HepG2 (cell line): Measurements from ENCODE around the gene ASIC2. TPM values are rescaled to one million over a fixed set of nuclear protein-coding genes. Genes with fewer than 3 reads are reported as not detected.

Experiments
- ATAC-seq: fragments of 200-7000 bp; cut with Tn5 transposase; 3 replicates; pipeline ENCODE4 v1.9.1; 2020; ENCODE audit warnings: mild to moderate bottlenecking, moderate library complexity
- BruUV-seq: library from RNA; stranded (reverse); fragments of 400-500 nt; replicated peaks from 2 replicates; lab custom pipeline; 2021; lab: Mats Ljungman, UMichigan
- CTCF ChIA-PET: fragments of 300-600 bp; formaldehyde crosslinking; extraction: SDS; loops from one replicate; lab custom pipeline; 2021; ENCODE audit warnings: low total read pairs, inconsistent platforms, low intra/inter-chr PET ratio; lab: Yijun Ruan, JAX
- POLR2A ChIA-PET: fragments of 350-600 bp; sonication (Branson Sonifier 250); formaldehyde crosslinking; loops from one replicate; lab custom pipeline; 2020; ENCODE audit warnings: antibody characterized with exemption, inconsistent platforms; lab: Yijun Ruan, JAX
- DNase-seq: peaks from one replicate; pipeline ENCODE4 v3.0.0-alpha.2; 2015; ENCODE audit warnings: low spot score
- FAIRE-seq: peaks from 3 replicates; lab custom pipeline; 2011; peaks lifted over from hg19 to GRCh38; lab: Jason Lieb, UNC
- H2AFZ ChIP-seq: one replicate; pipeline ENCODE4 v1.6.1; 2011; ENCODE audit warnings: low read length, inconsistent platforms
- H3K27ac ChIP-seq: fragments of 300-600 bp; 3 replicates; pipeline ENCODE4 v1.8.0; 2011; ENCODE audit warnings: mixed run types, mild to moderate bottlenecking, mixed read lengths, low read length, inconsistent platforms; ENCODE audit not compliant: insufficient read depth; ENCODE audit errors: extremely low read length
- H3K27me3 ChIP-seq, 2 experiments: fragments of 200-600 bp in 1 of 2; 2 replicates in 1 of 2; 3 replicates in 1 of 2; pipeline versions ENCODE4 v1.6.0 to v1.8.0; 2011; ENCODE audit warnings: low read length in 2 of 2, mild to moderate bottlenecking in 2 of 2, moderate library complexity in 2 of 2, inconsistent platforms in 1 of 2; ENCODE audit not compliant: insufficient read depth in 2 of 2, control insufficient read depth in 1 of 2
- H3K36me3 ChIP-seq, 2 experiments: fragments of 200-600 bp in 1 of 2; replicated peaks in 1 of 2; 2 replicates in 1 of 2; 3 replicates in 1 of 2; pipeline versions ENCODE4 v1.5.1 to v1.8.0; 2011; ENCODE audit warnings: low read length in 2 of 2, inconsistent platforms in 1 of 2; ENCODE audit not compliant: insufficient read depth in 2 of 2, control insufficient read depth in 1 of 2
- H3K4me1 ChIP-seq: 2 replicates; pipeline ENCODE4 v1.5.1; 2012; ENCODE audit warnings: low read length, inconsistent platforms; ENCODE audit not compliant: insufficient read depth
- H3K4me2 ChIP-seq: 2 replicates; pipeline ENCODE4 v1.6.0; 2011; ENCODE audit warnings: low read depth, low read length, inconsistent platforms
- H3K4me3 ChIP-seq, 3 experiments: fragments of 200-600 bp in 1 of 3; sonication (generic), shearing (Covaris generic) in 1 of 3; replicated peaks in 1 of 3; 2 replicates each; pipeline ENCODE4 v1.5.1; 2011 to 2016; ENCODE audit warnings: low read length in 3 of 3, inconsistent platforms in 2 of 3, low read depth in 2 of 3, mild to moderate bottlenecking in 2 of 3, control low read depth in 1 of 3, mixed read lengths in 1 of 3; ENCODE audit not compliant: insufficient read depth in 1 of 3
- H3K79me2 ChIP-seq: one replicate; pipeline ENCODE4 v1.6.1; 2011; ENCODE audit warnings: low read length, inconsistent platforms; ENCODE audit not compliant: insufficient read depth
- H3K9ac ChIP-seq: 2 replicates; pipeline ENCODE4 v1.6.0; 2011; ENCODE audit warnings: mild to moderate bottlenecking, low read depth, low read length, inconsistent platforms; ENCODE audit not compliant: insufficient read depth
- H3K9me3 ChIP-seq: 2 replicates; pipeline ENCODE4 v1.5.1; 2012; ENCODE audit warnings: mild to moderate bottlenecking, low read length
- H4K20me1 ChIP-seq: 2 replicates; pipeline ENCODE4 v1.6.0; 2011; ENCODE audit warnings: inconsistent platforms, mild to moderate bottlenecking, low read length, moderate library complexity; ENCODE audit not compliant: insufficient read depth
- DMAP1 ChIP-seq: IDR thresholded peaks from 2 replicates; pipeline ENCODE4 v1.6.1; 2016
- HNF4G ChIP-seq, 2 experiments: sonication (generic) in 1 of 2; formaldehyde crosslinking in 1 of 2; IDR thresholded peaks; 2 replicates each; pipeline versions ENCODE4 v1.4.0 to v1.6.1; 2011 to 2020; ENCODE audit warnings: borderline replicate concordance in 2 of 2, low read depth in 2 of 2, mild to moderate bottlenecking in 2 of 2, low read length in 1 of 2, missing genetic modification reagents in 1 of 2, moderate library complexity in 1 of 2
- KDM5A ChIP-seq: fragments of 200-600 bp; sonication (generic); IDR thresholded peaks from 2 replicates; pipeline ENCODE4 v1.7.0; 2018; ENCODE audit warnings: antibody characterized with exemption, mild to moderate bottlenecking, low read length, borderline replicate concordance
- PCBP2 ChIP-seq: fragments of 200-400 bp; formaldehyde crosslinking; optimal IDR thresholded peaks from 2 replicates; pipeline ENCODE3; 2018; ENCODE audit warnings: low read length, low read depth; ENCODE audit not compliant: poor library complexity, severe bottlenecking
- PRDM4 ChIP-seq: sonication (generic); formaldehyde crosslinking; IDR thresholded peaks from 2 replicates; pipeline ENCODE4 v1.9.0; 2021; ENCODE audit warnings: missing genetic modification reagents, borderline replicate concordance
- SAP130 ChIP-seq: IDR thresholded peaks from 2 replicates; pipeline ENCODE4 v1.6.1; 2016; ENCODE audit warnings: low read depth
- TEAD2 ChIP-seq: sonication (generic); formaldehyde crosslinking; IDR thresholded peaks from 2 replicates; pipeline ENCODE4 v1.9.0; 2021; ENCODE audit warnings: missing genetic modification reagents
- WIZ ChIP-seq: sonication (generic); formaldehyde crosslinking; IDR thresholded peaks from 2 replicates; pipeline ENCODE4 v1.5.1; 2020; ENCODE audit warnings: mild to moderate bottlenecking, missing genetic modification reagents
- ZBTB14 ChIP-seq: sonication (generic); formaldehyde crosslinking; IDR thresholded peaks from 2 replicates; pipeline ENCODE4 v1.4.0; 2020; ENCODE audit warnings: missing genetic modification reagents
- ZNF276 ChIP-seq: sonication (generic); formaldehyde crosslinking; IDR thresholded peaks from 2 replicates; pipeline ENCODE4 v1.4.0; 2020; ENCODE audit warnings: mild to moderate bottlenecking, low read depth, missing genetic modification reagents
- ZNF343 ChIP-seq: sonication (generic); formaldehyde crosslinking; IDR thresholded peaks from 2 replicates; pipeline ENCODE4 v1.4.0; 2020; ENCODE audit warnings: mild to moderate bottlenecking, missing genetic modification reagents
- ZNF772 ChIP-seq: sonication (generic); formaldehyde crosslinking; IDR thresholded peaks from 2 replicates; pipeline ENCODE4 v1.5.0; 2020; ENCODE audit warnings: mild to moderate bottlenecking, missing genetic modification reagents
- WGBS: methylation state at CpG from one replicate; pipeline ENCODE4 v1.1.6; 2017; ENCODE audit warnings: low lambda C conversion rate; 5-methylcytosine and 5-hydroxymethylcytosine counted together
- in situ Hi-C: cut with HindIII; loops from 2 replicates; pipeline ENCODE4 v1.10.0; 2017; ENCODE audit warnings: low pct_unique_long_range_greater_than_20kb; ENCODE audit not compliant: extremely low pct_ligation_motif_present
- intact Hi-C: fragments of 100-400 bp; cut with micrococcal nuclease; formaldehyde crosslinking; loops from one replicate; pipeline ENCODE4 v1.10.0; 2022; ENCODE audit not compliant: unreplicated experiment
- polyA plus RNA-seq, 8 experiments: library from polyadenylated mRNA; depleted of rRNA in 3 of 8; stranded (reverse) in 7 of 8; unstranded in 1 of 8; fragments of >200 nt; fragmentation: Illumina TruSeq in 4 of 8; extraction: Trizol in 4 of 8; gene quantifications; 2 replicates each; pipeline versions ENCODE4 v1.2.1 to v1.2.3, GENCODE V29; 2011 to 2016; ENCODE audit warnings: low read depth in 4 of 8, missing spikeins in 1 of 8, mixed read lengths in 1 of 8; ENCODE audit not compliant: insufficient read depth in 1 of 8
- total RNA-seq, 5 experiments: library from RNA; depleted of rRNA; stranded (reverse); fragments of >200 nt; fragmentation: Illumina TruSeq; extraction: Trizol; gene quantifications; 2 replicates each; pipeline ENCODE4 v1.2.3, GENCODE V29; 2016; ENCODE audit warnings: low read depth in 1 of 5
- TF ChIP-seq, protein P1 (sequence below): sonication (generic); formaldehyde crosslinking; IDR thresholded peaks from 2 replicates; pipeline ENCODE4 v1.4.0; 2020; ENCODE audit warnings: missing genetic modification reagents
- TF ChIP-seq, protein P2 (sequence below): sonication (generic); formaldehyde crosslinking; IDR thresholded peaks from 2 replicates; pipeline ENCODE4 v1.5.1; 2020; ENCODE audit warnings: mild to moderate bottlenecking, missing genetic modification reagents, moderate library complexity

ASIC2 gene
- total and polyA plus RNA-seq, 2 of the 13 experiments (the other 11 are each of a cell fraction or from before 2014, with no cell fraction given) = not detected

DNA sequence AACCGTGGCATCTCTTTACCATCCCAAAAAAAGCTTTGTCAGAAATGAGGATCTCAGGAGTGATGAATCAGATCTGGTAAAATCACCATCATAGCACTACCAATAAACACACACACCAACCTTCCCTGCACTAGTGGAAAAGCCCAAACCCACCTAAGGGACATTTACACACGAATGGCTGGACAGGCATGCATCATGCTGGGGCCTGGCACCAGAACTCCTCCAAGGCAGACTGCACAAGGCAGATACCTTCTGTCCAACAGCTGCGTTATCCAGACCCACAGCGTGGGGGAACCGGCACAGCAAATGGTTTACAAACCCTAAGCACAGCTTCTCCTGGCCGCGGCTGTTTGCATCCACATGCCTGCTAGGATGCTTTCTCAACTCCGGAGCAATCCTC, 2.8 kb downstream of the ASIC2 start:
- DNase-seq = no peak
- Histone ChIP-seq H2AFZ (no peak overlapping the region), H3K4me3 (no peak overlapping the region), H3K4me1 (no peaks in the 10 kb centered on the region), H3K27ac (no peak overlapping the region), H4K20me1 (no peaks in the 10 kb centered on the region), H3K9me3 (no peaks in the 10 kb centered on the region), H3K79me2 (no peaks in the 10 kb centered on the region), H3K9ac (no peak overlapping the region), H3K36me3 (no peaks in the 10 kb centered on the region), H3K27me3 (peaks cover 0 to 20% of the 10 kb centered on the region in 2 experiments; a peak in 3 of 5 replicates), H3K4me2 (no peak overlapping the region)
- ATAC-seq = no peak
- intact Hi-C loops = no loop called here
- ChIA-PET CTCF (no interaction called here), POLR2A (no interaction called here)
- whole genome bisulfite sequencing = 20% methylated on average over 4 of the region's 8 CpGs
- in situ Hi-C loops = no loop called here
- no peak for FAIRE-seq
- BruUV-seq = no TSS peak
- TF ChIP-seq, protein P1, sequence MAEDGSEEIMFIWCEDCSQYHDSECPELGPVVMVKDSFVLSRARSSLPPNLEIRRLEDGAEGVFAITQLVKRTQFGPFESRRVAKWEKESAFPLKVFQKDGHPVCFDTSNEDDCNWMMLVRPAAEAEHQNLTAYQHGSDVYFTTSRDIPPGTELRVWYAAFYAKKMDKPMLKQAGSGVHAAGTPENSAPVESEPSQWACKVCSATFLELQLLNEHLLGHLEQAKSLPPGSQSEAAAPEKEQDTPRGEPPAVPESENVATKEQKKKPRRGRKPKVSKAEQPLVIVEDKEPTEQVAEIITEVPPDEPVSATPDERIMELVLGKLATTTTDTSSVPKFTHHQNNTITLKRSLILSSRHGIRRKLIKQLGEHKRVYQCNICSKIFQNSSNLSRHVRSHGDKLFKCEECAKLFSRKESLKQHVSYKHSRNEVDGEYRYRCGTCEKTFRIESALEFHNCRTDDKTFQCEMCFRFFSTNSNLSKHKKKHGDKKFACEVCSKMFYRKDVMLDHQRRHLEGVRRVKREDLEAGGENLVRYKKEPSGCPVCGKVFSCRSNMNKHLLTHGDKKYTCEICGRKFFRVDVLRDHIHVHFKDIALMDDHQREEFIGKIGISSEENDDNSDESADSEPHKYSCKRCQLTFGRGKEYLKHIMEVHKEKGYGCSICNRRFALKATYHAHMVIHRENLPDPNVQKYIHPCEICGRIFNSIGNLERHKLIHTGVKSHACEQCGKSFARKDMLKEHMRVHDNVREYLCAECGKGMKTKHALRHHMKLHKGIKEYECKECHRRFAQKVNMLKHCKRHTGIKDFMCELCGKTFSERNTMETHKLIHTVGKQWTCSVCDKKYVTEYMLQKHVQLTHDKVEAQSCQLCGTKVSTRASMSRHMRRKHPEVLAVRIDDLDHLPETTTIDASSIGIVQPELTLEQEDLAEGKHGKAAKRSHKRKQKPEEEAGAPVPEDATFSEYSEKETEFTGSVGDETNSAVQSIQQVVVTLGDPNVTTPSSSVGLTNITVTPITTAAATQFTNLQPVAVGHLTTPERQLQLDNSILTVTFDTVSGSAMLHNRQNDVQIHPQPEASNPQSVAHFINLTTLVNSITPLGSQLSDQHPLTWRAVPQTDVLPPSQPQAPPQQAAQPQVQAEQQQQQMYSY (CRISPR knock-in tag) = no peak
- TF ChIP-seq HNF4G (IDR thresholded peaks at IDR 0.05; ENCODE audit: borderline replicate concordance, low read depth, low read length) (no peak), HNF4G (CRISPR knock-in tag; IDR thresholded peaks at IDR 0.05; ENCODE audit: borderline replicate concordance, low read depth) (no peak), KDM5A (no peak), DMAP1 (CRISPR knock-in tag) (no peak), PRDM4 (CRISPR knock-in tag) (no peak), TEAD2 (CRISPR knock-in tag) (no peak), ZNF772 (CRISPR knock-in tag) (no peak), ZNF343 (CRISPR knock-in tag) (no peak), WIZ (CRISPR knock-in tag) (no peak), SAP130 (CRISPR knock-in tag) (no peak), ZNF276 (CRISPR knock-in tag) (no peak), PCBP2 (no peak), ZBTB14 (CRISPR knock-in tag) (no peak)
- TF ChIP-seq, protein P2, sequence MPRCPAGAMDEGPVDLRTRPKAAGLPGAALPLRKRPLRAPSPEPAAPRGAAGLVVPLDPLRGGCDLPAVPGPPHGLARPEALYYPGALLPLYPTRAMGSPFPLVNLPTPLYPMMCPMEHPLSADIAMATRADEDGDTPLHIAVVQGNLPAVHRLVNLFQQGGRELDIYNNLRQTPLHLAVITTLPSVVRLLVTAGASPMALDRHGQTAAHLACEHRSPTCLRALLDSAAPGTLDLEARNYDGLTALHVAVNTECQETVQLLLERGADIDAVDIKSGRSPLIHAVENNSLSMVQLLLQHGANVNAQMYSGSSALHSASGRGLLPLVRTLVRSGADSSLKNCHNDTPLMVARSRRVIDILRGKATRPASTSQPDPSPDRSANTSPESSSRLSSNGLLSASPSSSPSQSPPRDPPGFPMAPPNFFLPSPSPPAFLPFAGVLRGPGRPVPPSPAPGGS (CRISPR knock-in tag) = no peak
